CD8-positive, alpha-beta memory T cell (primary cell): ENCODE data around the gene SPZ1. TPM values are rescaled to one million over a fixed set of nuclear protein-coding genes. Genes with fewer than 3 reads are reported as not detected.
A peak's percentile ranks its signal among the peaks of the same experiment; 100 is the strongest.
"Not testable (repeated sequence)": the region's sequence is repeated elsewhere in the genome, so short reads cannot be mapped to it uniquely, and the experiment has no call there.

ENCODE experiments used
- CTCF ChIA-PET: fragments of 350-600 bp; sonication (Branson Sonifier 250); formaldehyde crosslinking; loops from one replicate; lab custom pipeline; 2021; ENCODE audit warnings: antibody characterized with exemption; lab: Charles Lee
- POLR2A ChIA-PET: fragments of 350-600 bp; sonication (Branson Sonifier 250); formaldehyde crosslinking; loops from one replicate; lab custom pipeline; 2021; ENCODE audit warnings: antibody characterized with exemption; lab: Charles Lee
- DNase-seq, 5 donors: peaks; one replicate each; pipeline versions ENCODE4 v3.0.0 to v3.0.0-alpha.2; 2020 to 2022; ENCODE audit warnings: mixed read lengths in 1 of 5
- H3K27ac ChIP-seq: one replicate; pipeline ENCODE4 v1.7.0; 2013; ENCODE audit warnings: low read depth, mild to moderate bottlenecking, low read length, moderate library complexity
- H3K27me3 ChIP-seq: 2 replicates; pipeline ENCODE4 v1.7.0; 2013; ENCODE audit warnings: low read length, mild to moderate bottlenecking; ENCODE audit not compliant: insufficient read depth, poor library complexity, severe bottlenecking
- H3K36me3 ChIP-seq: 2 replicates; pipeline ENCODE4 v1.7.0; 2013; ENCODE audit warnings: mild to moderate bottlenecking, low read length, moderate library complexity; ENCODE audit not compliant: insufficient read depth
- H3K4me1 ChIP-seq: 2 replicates; pipeline ENCODE4 v1.7.0; 2013; ENCODE audit warnings: mild to moderate bottlenecking, low read length, moderate library complexity; ENCODE audit not compliant: insufficient read depth
- H3K4me3 ChIP-seq: 2 replicates; pipeline ENCODE4 v1.7.0; 2013; ENCODE audit warnings: mild to moderate bottlenecking, low read length
- H3K9me3 ChIP-seq: 2 replicates; pipeline ENCODE4 v1.7.0; 2013; ENCODE audit warnings: mild to moderate bottlenecking, low read length
- H3K27ac Mint-ChIP-seq, 8 donors: one replicate each; pipeline ENCODE4 v1.8.0; 2020 to 2021; ENCODE audit warnings: mixed read lengths in 8 of 8, mild to moderate bottlenecking in 6 of 8, inconsistent platforms in 3 of 8, moderate library complexity in 3 of 8
- H3K27me3 Mint-ChIP-seq, 2 donors: one replicate each; pipeline ENCODE4 v1.8.0; 2020 to 2021; ENCODE audit warnings: mixed read lengths in 2 of 2, mild to moderate bottlenecking in 1 of 2, moderate library complexity in 1 of 2
- H3K36me3 Mint-ChIP-seq, 3 donors: one replicate each; pipeline ENCODE4 v1.8.0; 2020 to 2021; ENCODE audit warnings: mixed read lengths in 3 of 3, inconsistent platforms in 1 of 3, mild to moderate bottlenecking in 1 of 3
- H3K4me1 Mint-ChIP-seq, 3 donors: one replicate each; pipeline ENCODE4 v1.8.0; 2020 to 2021; ENCODE audit warnings: mixed read lengths in 3 of 3, inconsistent platforms in 1 of 3, mild to moderate bottlenecking in 1 of 3
- H3K4me3 Mint-ChIP-seq, 7 donors: one replicate each; pipeline ENCODE4 v1.8.0; 2020 to 2021; ENCODE audit warnings: mixed read lengths in 7 of 7, mild to moderate bottlenecking in 6 of 7, moderate library complexity in 4 of 7, inconsistent platforms in 2 of 7
- H3K9me3 Mint-ChIP-seq, 5 donors: one replicate each; pipeline ENCODE4 v1.8.0; 2020 to 2022; ENCODE audit warnings: mixed read lengths in 5 of 5, mild to moderate bottlenecking in 3 of 5, moderate library complexity in 2 of 5, inconsistent platforms in 1 of 5
- polyA plus RNA-seq: library from polyadenylated mRNA; unstranded; fragments of 300-500 nt; fragmentation: Illumina TruSeq; gene quantifications from one replicate; pipeline ENCODE4 v1.2.3, GENCODE V29; 2021
- total RNA-seq, 2 experiments: library from RNA; stranded (reverse); gene quantifications; one replicate each; pipeline ENCODE4 v1.2.3, GENCODE V29; 2021

SPZ1 gene
- total and polyA plus RNA-seq, 3 experiments from 2014 or later: not detected

GRCh38 chr5:80301342-80301741 is 18.5 kb upstream of the SPZ1 start:
- H3K27me3 ChIP-seq, CTCF ChIA-PET, H3K27ac Mint-ChIP-seq, H3K36me3 ChIP-seq, POLR2A ChIA-PET, H3K4me3 Mint-ChIP-seq, H3K9me3 Mint-ChIP-seq, H3K27me3 Mint-ChIP-seq, DNase-seq, H3K4me1 ChIP-seq, H3K9me3 ChIP-seq, H3K4me3 ChIP-seq, H3K27ac ChIP-seq, H3K4me1 Mint-ChIP-seq, H3K36me3 Mint-ChIP-seq: not testable (repeated sequence)

- CTCF ChIA-PET: interaction anchor here (0.9 to 9.1 kb wide), 2 partner anchors 210 to 219 kb away, joined by 3 to 181 read pairs; no protein-coding TSS in a partner anchor
- Histone ChIP-seq H3K36me3 (no peaks in the 10 kb centered on the region), H3K4me3 (no peak overlapping the region), H3K9me3 (no peaks in the 10 kb centered on the region), H3K27me3 (no peaks in the 10 kb centered on the region), H3K4me1 (no peaks in the 10 kb centered on the region), H3K27ac (no peak overlapping the region)
- POLR2A ChIA-PET: no interaction called here
- no peaks in the 10 kb centered on the region for H3K4me1 Mint-ChIP-seq
- no peaks in the 10 kb centered on the region for H3K36me3 Mint-ChIP-seq
- no peak overlapping the region for H3K27ac Mint-ChIP-seq
- DNase-seq: no peak
- H3K9me3 Mint-ChIP-seq: no peaks in the 10 kb centered on the region
- peaks cover under 1 to 3% of the 10 kb centered on the region in 2 donors for H3K27me3 Mint-ChIP-seq
- H3K4me3 Mint-ChIP-seq: no peak overlapping the region
These were observed 17.2 kb upstream of the SPZ1 start for GRCh38 chr5:80302636-80303035.

DNA sequence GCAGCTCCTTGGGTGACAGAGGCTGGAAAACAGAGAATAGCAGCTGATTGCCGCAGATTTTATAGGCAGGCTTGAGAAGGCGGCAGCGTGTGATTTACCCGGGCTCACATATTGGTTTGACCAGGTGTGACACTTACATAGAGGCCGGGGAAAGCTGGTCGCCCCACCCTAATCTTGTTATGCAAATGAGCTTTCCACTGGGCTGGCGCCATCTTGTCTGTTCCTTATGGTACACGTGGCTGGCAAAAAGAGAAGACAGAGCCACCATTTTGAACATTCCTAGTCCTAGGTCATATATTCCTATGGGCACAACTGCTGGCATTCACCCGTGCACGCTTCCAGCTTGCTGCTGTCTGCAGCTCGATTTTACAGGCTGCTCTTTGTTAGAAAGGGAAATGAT is 11.3 kb upstream of the SPZ1 start:
- H3K27me3 Mint-ChIP-seq: peaks cover 0 to 4% of the 10 kb centered on the region in 2 donors

GRCh38 chr5:80309871-80310665 is 9.7 kb upstream of the SPZ1 start:
- ChIA-PET CTCF (interaction anchor here (9.1 kb wide), 1 partner anchor 217 kb away, joined by 181 read pairs; no protein-coding TSS in a partner anchor), POLR2A (interaction anchor here (0.5 kb wide), 1 partner anchor 35 kb away, joined by 3 read pairs; no protein-coding TSS in a partner anchor)
- H3K4me1 Mint-ChIP-seq: no peaks in the 10 kb centered on the region
- Histone ChIP-seq H3K4me1 (no peaks in the 10 kb centered on the region), H3K9me3 (no peaks in the 10 kb centered on the region), H3K27ac (no peak overlapping the region), H3K36me3 (no peaks in the 10 kb centered on the region), H3K4me3 (no peak overlapping the region), H3K27me3 (no peaks in the 10 kb centered on the region)
- no peaks in the 10 kb centered on the region for H3K36me3 Mint-ChIP-seq
- DNase-seq: no peak
- H3K4me3 Mint-ChIP-seq: no peak overlapping the region
- H3K27ac Mint-ChIP-seq: no peak overlapping the region
- no peaks in the 10 kb centered on the region for H3K9me3 Mint-ChIP-seq
- peaks cover 2 to 8% of the 10 kb centered on the region in 2 donors for H3K27me3 Mint-ChIP-seq

More for the DNA sequence above, 11.3 kb upstream of the SPZ1 start:
- H3K36me3 ChIP-seq: no peaks in the 10 kb centered on the region
- ChIA-PET CTCF (interaction anchor here (1.4 to 9.1 kb wide), 9 partner anchors 8 to 224 kb away, joined by 4 to 181 read pairs (median 9); partner anchors contain the start of gene SERINC5), POLR2A (interaction anchor here (0.6 kb wide), 1 partner anchor 28 kb away, joined by 4 read pairs; no protein-coding TSS in a partner anchor)
- no peak overlapping the region for H3K27ac ChIP-seq
- H3K36me3 Mint-ChIP-seq: no peaks in the 10 kb centered on the region
- H3K9me3 Mint-ChIP-seq: no peaks in the 10 kb centered on the region
- H3K4me3 Mint-ChIP-seq: no peak overlapping the region
- no peak overlapping the region for H3K4me3 ChIP-seq
- H3K4me1 Mint-ChIP-seq: no peaks in the 10 kb centered on the region
- no peaks in the 10 kb centered on the region for H3K27me3 ChIP-seq
- H3K9me3 ChIP-seq: no peaks in the 10 kb centered on the region
- H3K27ac Mint-ChIP-seq: peak overlapping the region in 1 of 8 donors; percentile 51
- H3K4me1 ChIP-seq: no peaks in the 10 kb centered on the region
- DNase-seq: no peak

- H3K4me3 Mint-ChIP-seq: no peak overlapping the region
- CTCF ChIA-PET: interaction anchor here (1.4 kb wide), 1 partner anchor 223 kb away, joined by 3 read pairs; no protein-coding TSS in a partner anchor
- no peak overlapping the region for H3K4me3 ChIP-seq
- no peaks in the 10 kb centered on the region for H3K36me3 Mint-ChIP-seq
- DNase-seq: no peak
- H3K27ac Mint-ChIP-seq: no peak overlapping the region
- H3K27me3 Mint-ChIP-seq: peaks cover 8 to 28% of the 10 kb centered on the region in 2 donors
- POLR2A ChIA-PET: no interaction called here
- no peaks in the 10 kb centered on the region for H3K27me3 ChIP-seq
- H3K27ac ChIP-seq: no peak overlapping the region
- H3K9me3 ChIP-seq: no peaks in the 10 kb centered on the region
- no peaks in the 10 kb centered on the region for H3K36me3 ChIP-seq
- H3K4me1 ChIP-seq: no peaks in the 10 kb centered on the region
- no peaks in the 10 kb centered on the region for H3K9me3 Mint-ChIP-seq
- H3K4me1 Mint-ChIP-seq: no peaks in the 10 kb centered on the region
These were observed 4.6 kb upstream of the SPZ1 start for GRCh38 chr5:80315244-80315643.

- H3K36me3 Mint-ChIP-seq: no peaks in the 10 kb centered on the region
- no peak for DNase-seq
- no peaks in the 10 kb centered on the region for H3K9me3 ChIP-seq
- H3K36me3 ChIP-seq: no peaks in the 10 kb centered on the region
- H3K27me3 Mint-ChIP-seq: peaks cover 16 to 39% of the 10 kb centered on the region in 2 donors
- no peaks in the 10 kb centered on the region for H3K4me1 Mint-ChIP-seq
- H3K27me3 ChIP-seq: no peaks in the 10 kb centered on the region
- ChIA-PET POLR2A (no interaction called here), CTCF (interaction anchor here (0.9 to 1.3 kb wide), 2 partner anchors 10 to 234 kb away, joined by 4 read pairs; no protein-coding TSS in a partner anchor)
- no peak overlapping the region for H3K4me3 ChIP-seq
- H3K4me3 Mint-ChIP-seq: no peak overlapping the region
- no peaks in the 10 kb centered on the region for H3K4me1 ChIP-seq
- H3K27ac ChIP-seq: no peak overlapping the region
- no peaks in the 10 kb centered on the region for H3K9me3 Mint-ChIP-seq
- H3K27ac Mint-ChIP-seq: no peak overlapping the region
These were observed 1.6 kb upstream of the SPZ1 start for GRCh38 chr5:80318212-80318611.

DNA sequence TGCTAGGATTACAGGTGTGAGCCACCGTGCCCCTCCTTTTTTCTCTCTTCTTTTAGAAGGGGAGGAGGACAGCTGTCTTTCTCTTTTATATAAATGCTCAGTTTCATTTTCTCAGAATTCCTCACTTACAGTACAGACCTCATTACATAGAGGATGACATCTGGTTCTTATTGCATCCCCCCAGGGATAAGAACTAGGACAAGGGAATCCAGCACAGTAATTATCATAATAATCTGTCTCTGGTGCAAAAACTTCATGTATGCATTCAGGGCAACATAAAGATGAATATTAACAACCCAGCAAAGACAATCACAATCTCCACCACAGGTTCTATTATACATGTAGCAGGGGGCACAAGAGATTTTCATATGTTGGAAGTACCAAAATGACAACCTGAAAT is 5.1 kb downstream of the SPZ1 start:
- ChIA-PET CTCF (no interaction called here), POLR2A (no interaction called here)
- Mint-ChIP-seq H3K27me3 (peaks cover 15 to 16% of the 10 kb centered on the region in 2 donors), H3K4me3 (no peak overlapping the region), H3K36me3 (no peaks in the 10 kb centered on the region), H3K4me1 (no peaks in the 10 kb centered on the region), H3K9me3 (no peaks in the 10 kb centered on the region), H3K27ac (no peak overlapping the region)
- Histone ChIP-seq H3K9me3 (no peaks in the 10 kb centered on the region), H3K27ac (no peak overlapping the region), H3K36me3 (no peaks in the 10 kb centered on the region), H3K4me1 (no peaks in the 10 kb centered on the region), H3K27me3 (no peaks in the 10 kb centered on the region), H3K4me3 (no peak overlapping the region)
- no peak for DNase-seq

DNA sequence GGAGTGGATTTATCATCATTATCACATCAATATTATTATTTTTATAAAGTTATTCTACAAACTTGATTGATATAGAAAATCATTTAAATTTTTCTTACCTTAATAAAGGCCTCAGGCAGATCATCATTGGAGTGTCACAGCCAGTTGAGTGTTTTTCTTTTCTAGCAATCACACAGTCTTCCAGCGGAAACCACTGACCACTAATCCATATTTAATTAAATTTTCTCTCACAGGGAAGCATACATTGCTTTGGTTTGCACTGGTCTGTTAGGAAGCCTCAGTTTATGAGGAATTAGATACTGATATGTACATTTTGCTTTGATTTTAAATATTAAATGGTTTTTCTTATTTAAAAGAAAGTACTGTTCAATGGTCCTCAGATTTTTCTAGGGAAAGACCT is 6.7 kb downstream of the SPZ1 start:
- H3K27me3 Mint-ChIP-seq: peaks cover 4 to 9% of the 10 kb centered on the region in 2 donors
- CTCF ChIA-PET: no interaction called here
- no peaks in the 10 kb centered on the region for H3K36me3 ChIP-seq
- H3K4me1 Mint-ChIP-seq: no peaks in the 10 kb centered on the region
- H3K4me3 Mint-ChIP-seq: no peak overlapping the region
- H3K27ac Mint-ChIP-seq: no peak overlapping the region
- H3K4me3 ChIP-seq: no peak overlapping the region
- no peak for DNase-seq
- H3K36me3 Mint-ChIP-seq: peaks cover 0 to 2% (median 0%) of the 10 kb centered on the region in 3 donors
- H3K4me1 ChIP-seq: no peaks in the 10 kb centered on the region
- no peaks in the 10 kb centered on the region for H3K9me3 ChIP-seq
- H3K27me3 ChIP-seq: no peaks in the 10 kb centered on the region
- no peaks in the 10 kb centered on the region for H3K9me3 Mint-ChIP-seq
- POLR2A ChIA-PET: no interaction called here
- H3K27ac ChIP-seq: no peak overlapping the region
